Thymus (tissue), 11 donors: Measurements from ENCODE around the gene CALML4. TPM values are rescaled to one million over a fixed set of nuclear protein-coding genes. Genes with fewer than 3 reads are reported as not detected.
"Not testable (repeated sequence)": the region's sequence is repeated elsewhere in the genome, so short reads cannot be mapped to it uniquely, and the experiment has no call there.

ENCODE experiments used
- DNase-seq, 9 donors: peaks; one replicate each; pipeline ENCODE4 v3.0.0-alpha.2; 2013; ENCODE audit warnings: low spot score in 9 of 9, low read depth in 6 of 9, missing footprints in 1 of 9
- H3K27ac ChIP-seq, 2 donors: one replicate each; pipeline ENCODE4 v1.5.1; 2013; ENCODE audit warnings: control low read depth in 1 of 2, low read depth in 1 of 2, low read length in 1 of 2, mild to moderate bottlenecking in 1 of 2, moderate library complexity in 1 of 2
- H3K27me3 ChIP-seq, 2 donors: one replicate each; pipeline ENCODE4 v1.5.1; 2013; ENCODE audit warnings: low read length in 1 of 2; ENCODE audit not compliant: control insufficient read depth in 2 of 2, insufficient read depth in 1 of 2
- H3K36me3 ChIP-seq, 2 donors: one replicate each; pipeline ENCODE4 v1.5.1; 2013; ENCODE audit warnings: low read length in 1 of 2, mild to moderate bottlenecking in 1 of 2, moderate library complexity in 1 of 2; ENCODE audit not compliant: control insufficient read depth in 2 of 2, insufficient read depth in 2 of 2
- H3K4me1 ChIP-seq, 2 donors: one replicate each; pipeline ENCODE4 v1.5.1; 2013; ENCODE audit warnings: low read length in 2 of 2; ENCODE audit not compliant: control insufficient read depth in 2 of 2, insufficient read depth in 2 of 2
- H3K4me3 ChIP-seq, 2 donors: one replicate each; pipeline ENCODE4 v1.5.1; 2013; ENCODE audit warnings: low read length in 2 of 2, control low read depth in 1 of 2, mild to moderate bottlenecking in 1 of 2
- H3K9me3 ChIP-seq, 2 donors: one replicate each; pipeline ENCODE4 v1.5.1; 2013; ENCODE audit warnings: low read length in 1 of 2, mild to moderate bottlenecking in 1 of 2; ENCODE audit not compliant: control insufficient read depth in 2 of 2, insufficient read depth in 1 of 2
- WGBS: extraction: QIAGEN DNeasy Blood & Tissue Kit; methylation state at CpG from one replicate; pipeline ENCODE4 v1.1.7; 2013; 5-methylcytosine and 5-hydroxymethylcytosine counted together
- polyA plus RNA-seq: library from polyadenylated mRNA; stranded (reverse); fragments of 200-250 nt; gene quantifications from one replicate; pipeline ENCODE4 v1.2.3, GENCODE V29; 2013
- total RNA-seq: library from RNA; stranded (reverse); fragments of 120-200 nt; gene quantifications from one replicate; pipeline ENCODE4 v1.2.4, GENCODE V29; 2013
- donor health status: healthy.

CALML4 gene
- total and polyA plus RNA-seq, 2 donors: 8.8 to 18.3 TPM

GRCh38 chr15:68176601-68177000 lies 28.5 kb downstream of the CALML4 start:
- no peaks in the 10 kb centered on the region for H3K27me3 ChIP-seq
- no peak overlapping the region for H3K4me3 ChIP-seq
- peaks cover 13 to 59% of the 10 kb centered on the region in 2 donors for H3K36me3 ChIP-seq
- no peaks in the 10 kb centered on the region for H3K9me3 ChIP-seq
- WGBS: 98% methylated on average over 3 of the region's 3 CpGs
- H3K27ac ChIP-seq: no peak overlapping the region
- no peaks in the 10 kb centered on the region for H3K4me1 ChIP-seq
- DNase-seq: no peak

- 28% methylated on average over 2 of the region's 2 CpGs for WGBS
- Histone ChIP-seq H3K9me3 (no peaks in the 10 kb centered on the region), H3K27ac (no peak overlapping the region), H3K4me3 (no peak overlapping the region), H3K4me1 (no peaks in the 10 kb centered on the region), H3K27me3 (no peaks in the 10 kb centered on the region), H3K36me3 (peaks cover 6 to 49% of the 10 kb centered on the region in 2 donors)
- no peak for DNase-seq
Measured at GRCh38 chr15:68175526-68175925, 29.6 kb downstream of the CALML4 start.

GRCh38 chr15:68173119-68173518 lies 32.0 kb downstream of the CALML4 start:
- H3K27ac ChIP-seq: no peak overlapping the region
- DNase-seq: no peak
- no peaks in the 10 kb centered on the region for H3K9me3 ChIP-seq
- H3K4me1 ChIP-seq: no peaks in the 10 kb centered on the region
- peaks cover 4 to 51% of the 10 kb centered on the region in 2 donors for H3K36me3 ChIP-seq
- over 99% methylated on average over 4 of the region's 4 CpGs for WGBS
- H3K27me3 ChIP-seq: no peaks in the 10 kb centered on the region
- no peak overlapping the region for H3K4me3 ChIP-seq

GRCh38 chr15:68172037-68172436 lies 33.1 kb downstream of the CALML4 start:
- H3K9me3 ChIP-seq, H3K4me3 ChIP-seq, H3K27me3 ChIP-seq, DNase-seq, H3K27ac ChIP-seq, H3K4me1 ChIP-seq: not testable (repeated sequence)
- 98% methylated on average over 2 of the region's 2 CpGs for WGBS
- peaks cover 4 to 40% of the 10 kb centered on the region in 2 donors for H3K36me3 ChIP-seq

- WGBS: 95% methylated on average over 4 of the region's 4 CpGs
- Histone ChIP-seq H3K27ac (no peak overlapping the region), H3K36me3 (peaks cover 8 to 33% of the 10 kb centered on the region in 2 donors), H3K4me1 (no peaks in the 10 kb centered on the region), H3K27me3 (no peaks in the 10 kb centered on the region), H3K4me3 (no peak overlapping the region), H3K9me3 (no peaks in the 10 kb centered on the region)
- DNase-seq: no peak
Measured at GRCh38 chr15:68166847-68167246, 38.3 kb downstream of the CALML4 start.

- DNase-seq: no peak
- no peaks in the 10 kb centered on the region for H3K9me3 ChIP-seq
- H3K27me3 ChIP-seq: no peaks in the 10 kb centered on the region
- no peak overlapping the region for H3K4me3 ChIP-seq
- H3K36me3 ChIP-seq: peaks cover 14 to 49% of the 10 kb centered on the region in 2 donors
- H3K27ac ChIP-seq: no peak overlapping the region
- H3K4me1 ChIP-seq: no peaks in the 10 kb centered on the region
Measured at GRCh38 chr15:68163191-68163590, 41.9 kb downstream of the CALML4 start.

GRCh38 chr15:68158046-68158628 lies 47.0 kb downstream of the CALML4 start:
- no peak overlapping the region for H3K4me3 ChIP-seq
- peaks cover 28 to 67% of the 10 kb centered on the region in 2 donors for H3K36me3 ChIP-seq
- H3K27ac ChIP-seq: no peak overlapping the region
- H3K27me3 ChIP-seq: no peaks in the 10 kb centered on the region
- WGBS: 94% methylated on average over 3 of the region's 3 CpGs
- no peaks in the 10 kb centered on the region for H3K4me1 ChIP-seq
- no peak for DNase-seq
- H3K9me3 ChIP-seq: no peaks in the 10 kb centered on the region

GRCh38 chr15:68157074-68157473 lies 48.1 kb downstream of the CALML4 start:
- Histone ChIP-seq H3K36me3 (peaks cover 21 to 60% of the 10 kb centered on the region in 2 donors), H3K27me3 (no peaks in the 10 kb centered on the region), H3K4me3 (no peak overlapping the region), H3K4me1 (no peaks in the 10 kb centered on the region), H3K9me3 (no peaks in the 10 kb centered on the region), H3K27ac (no peak overlapping the region)
- 69% methylated on average over 1 of the region's 1 CpG for WGBS
- DNase-seq: no peak

- Histone ChIP-seq H3K36me3 (peaks cover 16 to 44% of the 10 kb centered on the region in 2 donors), H3K4me3 (no peak overlapping the region), H3K27ac (no peak overlapping the region), H3K9me3 (no peaks in the 10 kb centered on the region), H3K4me1 (no peaks in the 10 kb centered on the region), H3K27me3 (no peaks in the 10 kb centered on the region)
- 79% methylated on average over 4 of the region's 4 CpGs for WGBS
- peak; percentile 4 to 59 (median 19) for DNase-seq
Measured at GRCh38 chr15:68154923-68155559, 50.1 kb downstream of the CALML4 start.
